ENCODE data around the gene CCDC154.
A peak's percentile ranks its signal among the peaks of the same experiment; 100 is the strongest.

The CCDC154 gene

GRCh38 chr16:1475552-1476114 lies 31.3 kb upstream of the CCDC154 start:
- Histone ChIP-seq H3K27ac (peak overlapping the region; percentile 80), H3K27me3 (replicated peaks) (no peaks in the 10 kb centered on the region), H3K4me3 (ENCODE audit: low read depth, low read length) (peak overlapping the region; percentile 58), H3K36me3 (replicated peaks) (no peaks in the 10 kb centered on the region)
- in situ Hi-C loops (cut with HindIII; ENCODE audit: low pct_ligation_motif_present, low sequenced_read_pairs) = no loop called here
- DNase-seq = no peak
- TF ChIP-seq CTCF (IDR thresholded peaks at IDR 0.05; ENCODE audit: low read depth, low read length, missing control alignments) = no peak

- TF ChIP-seq CTCF (IDR thresholded peaks at IDR 0.05; ENCODE audit: low read depth, low read length, missing control alignments) = no peak
- H3K27me3 ChIP-seq (replicated peaks) = no peaks in the 10 kb centered on the region
- peak within 1 kb of the TSS; percentile 71 for H3K4me3 ChIP-seq (ENCODE audit: low read depth, low read length)
- peak within 1 kb of the TSS; percentile 80 for H3K27ac ChIP-seq
- in situ Hi-C loops (cut with HindIII; ENCODE audit: low pct_ligation_motif_present, low sequenced_read_pairs) = no loop called here
- peak; percentile 76 for DNase-seq
- H3K36me3 ChIP-seq (replicated peaks) = no peaks in the 10 kb centered on the region
These were observed 30.6 kb upstream of the CCDC154 start, which contains the start of gene CLCN7 for GRCh38 chr16:1474796-1475551. TSS of gene CLCN7 (minus strand) at chr16:1475028. CDS start at chr16:1474974, 54 bp downstream.

GRCh38 chr16:1474082-1474795 lies 29.9 kb upstream of the CCDC154 start:
- H3K4me3 ChIP-seq (ENCODE audit: low read depth, low read length) = peak overlapping the region; percentile 71
- H3K27me3 ChIP-seq (replicated peaks) = no peaks in the 10 kb centered on the region
- no peak for TF ChIP-seq CTCF (IDR thresholded peaks at IDR 0.05; ENCODE audit: low read depth, low read length, missing control alignments)
- H3K27ac ChIP-seq = peak overlapping the region; percentile 80
- DNase-seq = no peak
- H3K36me3 ChIP-seq (replicated peaks) = no peaks in the 10 kb centered on the region
- in situ Hi-C loops (cut with HindIII; ENCODE audit: low pct_ligation_motif_present, low sequenced_read_pairs) = no loop called here

GRCh38 chr16:1472974-1473373 lies 28.6 kb upstream of the CCDC154 start:
- in situ Hi-C loops (cut with HindIII; ENCODE audit: low pct_ligation_motif_present, low sequenced_read_pairs) = no loop called here
- H3K36me3 ChIP-seq (replicated peaks) = no peaks in the 10 kb centered on the region
- H3K27me3 ChIP-seq (replicated peaks) = no peaks in the 10 kb centered on the region
- TF ChIP-seq CTCF (IDR thresholded peaks at IDR 0.05; ENCODE audit: low read depth, low read length, missing control alignments) = no peak
- no peak overlapping the region for H3K27ac ChIP-seq
- H3K4me3 ChIP-seq (ENCODE audit: low read depth, low read length) = no peak overlapping the region
- no peak for DNase-seq

- no peaks in the 10 kb centered on the region for H3K36me3 ChIP-seq (replicated peaks)
- in situ Hi-C loops (cut with HindIII; ENCODE audit: low pct_ligation_motif_present, low sequenced_read_pairs) = no loop called here
- no peaks in the 10 kb centered on the region for H3K27me3 ChIP-seq (replicated peaks)
- TF ChIP-seq CTCF (IDR thresholded peaks at IDR 0.05; ENCODE audit: low read depth, low read length, missing control alignments) = no peak
- no peak overlapping the region for H3K4me3 ChIP-seq (ENCODE audit: low read depth, low read length)
- H3K27ac ChIP-seq = no peak overlapping the region
- no peak for DNase-seq
These were observed 27.3 kb upstream of the CCDC154 start for GRCh38 chr16:1471569-1472194.
